ENCODE data around the gene ZNF581.

ZNF581 gene

DNA sequence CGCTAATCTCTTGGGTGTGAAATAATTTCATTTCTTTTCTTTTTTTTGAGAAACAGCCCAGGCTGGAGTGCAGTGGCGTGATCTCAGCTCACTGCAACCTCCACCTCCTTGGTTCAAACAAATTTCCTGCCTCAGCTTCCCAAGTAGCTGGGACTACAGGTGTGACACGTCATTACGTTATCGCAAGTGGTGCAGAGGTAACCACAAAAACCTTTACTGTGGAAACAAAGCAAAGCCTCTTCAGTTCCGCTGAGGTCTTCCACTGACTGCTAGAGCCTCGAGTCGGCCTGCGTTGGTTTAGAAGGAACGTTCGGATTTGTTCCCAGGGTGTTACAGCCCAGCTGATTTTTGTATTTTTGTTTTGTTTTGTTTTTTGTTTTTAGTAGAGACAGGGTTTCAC lies 17.1 kb upstream of the ZNF581 start:
- no peak for DNase-seq (ENCODE audit: low spot score)

DNA sequence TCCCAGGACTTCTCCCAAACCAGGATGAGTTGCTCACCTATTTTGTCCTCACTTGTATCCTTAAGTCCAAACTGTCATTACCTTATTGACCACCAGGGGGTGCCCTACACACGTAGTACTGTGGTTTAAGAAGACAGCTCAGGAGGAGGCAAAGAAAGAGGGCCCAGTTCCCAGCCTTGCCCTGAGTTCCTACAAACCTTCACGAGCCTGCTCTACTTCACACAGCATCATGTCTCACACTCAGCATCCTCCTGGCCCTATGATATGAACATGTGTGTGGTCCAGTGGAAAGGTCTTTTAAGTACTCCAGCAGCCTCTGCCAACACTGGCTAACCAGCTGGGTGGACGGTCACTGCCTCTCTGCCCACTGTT lies 11.0 kb upstream of the ZNF581 start:
- peak; percentile 91 for DNase-seq (ENCODE audit: low spot score)

- no peak for DNase-seq (ENCODE audit: low spot score)
Observed at GRCh38 chr19:55633861-55634260, 9.6 kb upstream of the ZNF581 start.

DNA sequence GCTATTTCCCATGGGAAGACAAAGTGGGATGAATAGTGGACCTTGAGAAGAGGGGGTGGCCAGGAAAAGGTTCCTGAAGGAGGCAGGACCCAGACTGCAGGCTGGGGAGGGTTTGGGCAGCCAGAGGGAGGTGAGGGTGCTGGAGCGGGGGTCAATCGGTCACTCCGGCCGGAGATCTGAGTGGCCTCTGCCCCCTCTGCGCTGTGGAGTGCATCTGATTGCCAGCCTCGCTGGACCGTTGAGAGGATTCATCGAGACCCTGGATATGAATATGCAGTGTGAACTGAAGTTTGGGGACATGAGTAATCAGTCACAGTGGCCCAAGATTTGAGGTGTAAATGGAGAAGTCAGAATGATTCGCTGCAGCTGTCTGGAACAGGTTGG lies 8.1 kb upstream of the ZNF581 start:
- DNase-seq (ENCODE audit: low spot score): no peak

DNA sequence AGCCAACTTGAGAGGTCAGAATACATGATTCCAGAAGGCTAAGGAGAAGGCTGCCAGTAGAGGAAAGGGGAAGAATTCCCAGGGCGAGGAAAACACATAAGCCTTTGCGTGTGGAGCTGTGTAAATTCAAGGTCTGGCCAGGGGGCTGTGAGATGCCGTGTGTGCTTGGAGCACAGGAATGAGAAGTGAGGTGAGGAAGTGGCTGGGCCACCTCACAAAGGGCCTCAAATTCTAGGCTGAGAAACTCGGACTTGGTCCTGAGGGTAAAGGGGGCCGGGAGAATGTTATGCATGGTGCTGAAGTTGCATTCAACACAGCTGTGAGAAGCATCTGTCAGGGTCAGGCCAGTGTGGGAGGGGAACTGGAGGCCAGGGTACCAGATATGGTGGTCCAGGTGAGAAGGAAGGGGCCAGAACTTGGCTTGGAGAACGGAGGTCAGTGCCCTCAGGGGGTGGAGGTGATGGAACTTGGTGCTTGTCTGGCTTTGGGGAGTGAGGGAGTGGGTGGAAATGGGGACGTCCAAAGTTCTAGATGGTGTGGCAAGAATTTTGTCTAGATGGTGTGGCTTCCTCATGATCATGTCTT lies 7.5 kb upstream of the ZNF581 start:
- DNase-seq (ENCODE audit: low spot score): no peak

- DNase-seq (ENCODE audit: low spot score): no peak
Observed at GRCh38 chr19:55636723-55637122, 6.7 kb upstream of the ZNF581 start.

GRCh38 chr19:55637534-55637933 lies 5.9 kb upstream of the ZNF581 start:
- DNase-seq (ENCODE audit: low spot score): no peak

GRCh38 chr19:55638864-55639359 lies 4.5 kb upstream of the ZNF581 start:
- DNase-seq (ENCODE audit: low spot score): peak; percentile 67

GRCh38 chr19:55640043-55640576 lies 3.3 kb upstream of the ZNF581 start:
- DNase-seq (ENCODE audit: low spot score): peak; percentile 54

- peak; percentile 71 for DNase-seq (ENCODE audit: low spot score)
Observed at GRCh38 chr19:55640577-55641425, 2.6 kb upstream of the ZNF581 start, which contains the start of gene ZNF580. ZNF580 (plus strand) TSS chr19:55641002; CDS start chr19:55642509, 1,507 bp downstream.

DNA sequence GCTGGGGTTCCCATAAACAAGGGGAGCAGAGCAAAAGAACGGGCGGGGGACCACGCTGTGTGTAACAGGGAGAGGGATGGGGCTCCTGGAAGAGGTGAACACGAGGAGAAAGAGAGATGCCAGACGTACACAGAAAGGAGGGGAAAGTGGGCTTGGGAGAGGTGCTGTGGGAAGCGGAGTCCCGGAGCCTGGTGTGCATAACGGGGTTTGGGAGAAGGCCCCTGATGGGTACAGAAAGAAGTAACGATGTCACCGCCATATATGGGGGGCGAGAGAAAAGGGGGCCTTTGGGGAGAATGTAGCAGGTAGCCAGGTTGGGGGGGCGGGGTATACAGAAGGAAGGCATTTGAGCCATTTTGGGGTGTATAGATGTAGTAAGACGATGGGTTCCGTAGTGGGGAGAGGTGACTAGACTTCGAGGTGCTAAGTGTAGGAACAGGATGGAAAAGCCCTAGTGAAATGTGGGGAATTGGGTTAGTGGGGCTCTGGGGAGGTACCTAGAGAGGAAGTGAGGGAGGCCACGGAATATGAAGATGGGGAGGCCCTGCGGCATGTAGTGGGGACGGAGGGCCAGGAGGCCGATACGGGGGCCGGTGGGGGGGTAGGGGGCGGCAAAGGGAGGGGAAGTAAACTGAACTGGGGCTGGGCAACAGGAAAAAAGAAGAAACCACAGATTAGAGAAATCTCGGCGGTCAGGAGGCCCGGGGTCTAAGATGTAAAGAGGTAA lies 1.9 kb upstream of the ZNF581 start:
- peak; percentile 70 for DNase-seq (ENCODE audit: low spot score)

GRCh38 chr19:55642153-55643002 lies 1.1 kb upstream of the ZNF581 start:
- DNase-seq (ENCODE audit: low spot score): peak; percentile 63

DNA sequence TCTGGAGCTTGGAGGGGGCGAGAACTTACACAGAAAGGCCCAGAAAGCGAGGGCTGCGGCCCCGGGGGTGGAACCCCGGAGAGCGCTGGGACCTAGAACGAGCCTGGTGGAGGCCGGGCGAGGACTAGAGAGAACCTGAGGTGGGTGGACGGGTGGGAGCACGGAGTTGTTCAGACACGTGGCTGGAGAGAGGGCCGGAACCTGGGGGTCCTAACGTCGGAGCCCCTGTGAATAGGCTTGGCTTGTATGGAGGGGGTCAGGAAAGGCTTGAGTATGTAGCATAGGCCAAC lies 383 bp downstream of the ZNF581 start:
- no peak for DNase-seq (ENCODE audit: low spot score)

- DNase-seq (ENCODE audit: low spot score): no peak
Observed at GRCh38 chr19:55644191-55644833, 863 bp downstream of the ZNF581 start.

DNA sequence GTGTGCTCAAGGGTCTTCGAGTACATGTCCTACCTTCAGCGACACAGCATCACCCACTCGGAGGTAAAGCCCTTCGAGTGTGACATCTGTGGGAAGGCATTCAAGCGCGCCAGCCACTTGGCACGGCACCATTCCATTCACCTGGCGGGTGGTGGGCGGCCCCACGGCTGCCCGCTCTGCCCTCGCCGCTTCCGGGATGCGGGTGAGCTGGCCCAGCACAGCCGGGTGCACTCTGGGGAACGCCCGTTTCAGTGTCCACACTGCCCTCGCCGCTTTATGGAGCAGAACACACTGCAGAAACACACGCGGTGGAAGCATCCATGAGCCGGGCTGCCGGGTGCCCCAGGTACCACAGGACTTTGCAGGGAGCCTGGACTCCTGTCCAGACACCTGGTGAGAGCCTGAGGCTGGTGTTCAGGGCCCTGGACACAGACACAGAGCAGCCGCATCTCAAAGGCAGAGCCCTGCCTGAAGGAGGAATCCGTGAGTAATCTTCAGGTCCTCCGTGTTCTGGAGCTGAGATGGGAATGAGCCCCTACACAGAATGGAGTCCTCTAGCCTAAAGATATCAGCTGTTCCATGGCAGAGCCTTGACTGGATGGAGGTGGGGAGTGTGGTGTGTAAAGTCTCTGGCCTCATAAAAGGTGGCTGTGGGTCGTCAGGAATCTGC lies 1.5 kb downstream of the ZNF581 start:
- no peak for DNase-seq (ENCODE audit: low spot score)

GRCh38 chr19:55645512-55645881 lies 2.0 kb downstream of the ZNF581 start:
- no peak for DNase-seq (ENCODE audit: low spot score)

GRCh38 chr19:55646889-55647731 lies 3.7 kb downstream of the ZNF581 start:
- DNase-seq (ENCODE audit: low spot score): no peak

GRCh38 chr19:55647732-55648584 lies 4.5 kb downstream of the ZNF581 start, which contains the start of gene CCDC106:
CCDC106 (plus strand) TSS chr19:55648212; CDS start chr19:55649047, 835 bp downstream.
- no peak for DNase-seq (ENCODE audit: low spot score)

All from SW480 (cell line).